Measurements from ENCODE around the gene PEX26. TPM values are rescaled to one million over a fixed set of nuclear protein-coding genes. Genes with fewer than 3 reads are reported as not detected.
"Not testable (repeated sequence)": the region's sequence is repeated elsewhere in the genome, so short reads cannot be mapped to it uniquely, and the experiment has no call there.

PEX26 gene
- total RNA-seq, 2 experiments from 2014 or later = 17.6 to 43.5 TPM

GRCh38 chr22:18062421-18062820, 15.4 kb upstream of the PEX26 start:
- H3K4me3 ChIP-seq (ENCODE audit: low read depth, low read length, poor library complexity, severe bottlenecking) = no peak overlapping the region
- TF ChIP-seq EZH2phosphoT487 (IDR thresholded peaks at IDR 0.05; ENCODE audit: borderline replicate concordance, low read depth, low read length) = no peak
- no peak for TF ChIP-seq CTCF (conservative IDR thresholded peaks at IDR 0.05; ENCODE audit: low read length)
- peaks cover 73% of the 10 kb centered on the region for H3K4me1 ChIP-seq (ENCODE audit: insufficient read depth, low read length, poor library complexity, severe bottlenecking)
- H2AFZ ChIP-seq (ENCODE audit: low read length) = no peak overlapping the region
- no peak overlapping the region for H3K27ac ChIP-seq (ENCODE audit: low read depth, low read length, poor library complexity, severe bottlenecking)
- no peak overlapping the region for H3K4me2 ChIP-seq (ENCODE audit: low read length)
- no peaks in the 10 kb centered on the region for H3K9me2 ChIP-seq (ENCODE audit: insufficient read depth, low read length)
- POLR2A ChIA-PET = interaction anchor here (0.6 to 2.4 kb wide), 6 partner anchors 8 to 887 kb away, joined by 3 to 7 read pairs (median 4); no protein-coding TSS in a partner anchor
- BruUV-seq (replicated peaks) = no TSS peak
- no peaks in the 10 kb centered on the region for H3K9me3 ChIP-seq (ENCODE audit: low read length)
- intact Hi-C loops (cut with micrococcal nuclease; ENCODE audit: unreplicated experiment) = no loop called here
- CTCF ChIA-PET (ENCODE audit: unreplicated experiment) = interaction anchor here (0.9 to 1.1 kb wide), 2 partner anchors 35 to 37 kb away, joined by 3 read pairs; no protein-coding TSS in a partner anchor
- H3K36me3 ChIP-seq (ENCODE audit: insufficient read depth, low read length) = no peaks in the 10 kb centered on the region
- DNase-seq (ENCODE audit: low spot score) = no peak
- H3K79me2 ChIP-seq (ENCODE audit: insufficient read depth, low read depth, low read length) = 0 out of 2 replicates have a peak, but pooled peaks cover 7% of the 10 kb centered on the region
- no peaks in the 10 kb centered on the region for H4K20me1 ChIP-seq (ENCODE audit: insufficient read depth, low read length)

DNA sequence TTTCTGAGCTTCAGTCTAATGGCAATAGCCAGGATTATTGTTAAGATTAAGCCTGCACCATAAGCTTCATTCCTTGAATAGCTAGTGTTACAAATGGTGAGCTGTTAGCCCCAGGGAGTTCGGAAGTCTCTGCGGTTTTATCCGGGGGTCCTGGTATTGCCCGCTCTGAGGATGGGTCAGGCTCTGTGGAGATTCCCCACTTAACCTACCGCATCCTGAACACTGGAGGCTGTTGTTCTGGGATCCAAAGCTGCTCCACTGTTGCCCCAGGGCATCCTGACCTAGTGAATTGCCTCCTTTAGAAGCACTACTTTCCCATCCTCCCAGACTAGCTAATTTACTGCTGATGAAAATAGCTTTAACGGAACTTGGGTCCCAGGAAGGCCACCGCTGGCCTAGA, 14.5 kb upstream of the PEX26 start:
- CTCF ChIA-PET (ENCODE audit: unreplicated experiment) = interaction anchor here (0.9 to 1.1 kb wide), 2 partner anchors 35 to 38 kb away, joined by 3 read pairs; no protein-coding TSS in a partner anchor

DNA sequence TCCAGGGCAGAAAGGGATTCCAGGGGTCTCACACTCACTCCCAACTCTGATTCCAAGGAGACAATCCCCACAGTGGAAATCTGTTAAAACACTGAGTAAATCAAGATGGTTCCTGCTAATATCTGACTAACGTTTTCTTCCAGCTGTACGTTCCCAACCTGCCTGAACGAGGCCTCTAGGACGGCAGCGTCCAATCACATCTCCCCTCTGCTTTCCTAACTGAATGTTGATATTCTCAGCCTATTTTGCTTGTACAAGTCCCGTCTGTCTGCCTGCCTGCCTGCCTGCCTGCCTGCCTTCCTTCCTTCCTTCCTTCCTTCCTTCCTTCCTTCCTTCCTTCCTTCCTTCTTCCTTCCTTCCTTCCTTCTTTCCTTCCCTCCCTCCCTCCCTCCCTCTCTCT, 14.1 kb upstream of the PEX26 start:
- H2AFZ ChIP-seq (ENCODE audit: low read length); H3K9me2 ChIP-seq (ENCODE audit: insufficient read depth, low read length); BruUV-seq (replicated peaks); intact Hi-C loops (cut with micrococcal nuclease; ENCODE audit: unreplicated experiment); H3K4me3 ChIP-seq (ENCODE audit: low read depth, low read length, poor library complexity, severe bottlenecking); H3K9me3 ChIP-seq (ENCODE audit: low read length); H3K79me2 ChIP-seq (ENCODE audit: insufficient read depth, low read depth, low read length); H4K20me1 ChIP-seq (ENCODE audit: insufficient read depth, low read length); DNase-seq (ENCODE audit: low spot score); H3K4me2 ChIP-seq (ENCODE audit: low read length); H3K27ac ChIP-seq (ENCODE audit: low read depth, low read length, poor library complexity, severe bottlenecking); CTCF ChIA-PET (ENCODE audit: unreplicated experiment); H3K36me3 ChIP-seq (ENCODE audit: insufficient read depth, low read length): not testable (repeated sequence)
- H3K4me1 ChIP-seq (ENCODE audit: insufficient read depth, low read length, poor library complexity, severe bottlenecking) = peaks cover 73% of the 10 kb centered on the region
- POLR2A ChIA-PET = interaction anchor here (0.6 to 2.4 kb wide), 5 partner anchors 12 to 35 kb away, joined by 3 to 7 read pairs (median 3); partner anchors contain the start of gene PEX26

More for the DNA sequence above, 14.5 kb upstream of the PEX26 start:
- no TSS peak for BruUV-seq (replicated peaks)
- peaks cover 73% of the 10 kb centered on the region for H3K4me1 ChIP-seq (ENCODE audit: insufficient read depth, low read length, poor library complexity, severe bottlenecking)
- no peaks in the 10 kb centered on the region for H4K20me1 ChIP-seq (ENCODE audit: insufficient read depth, low read length)
- H3K4me3 ChIP-seq (ENCODE audit: low read depth, low read length, poor library complexity, severe bottlenecking) = no peak overlapping the region
- H3K9me3 ChIP-seq (ENCODE audit: low read length) = no peaks in the 10 kb centered on the region
- H2AFZ ChIP-seq (ENCODE audit: low read length) = no peak overlapping the region
- H3K79me2 ChIP-seq (ENCODE audit: insufficient read depth, low read depth, low read length) = 0 out of 2 replicates have a peak, but pooled peaks cover 1% of the 10 kb centered on the region
- intact Hi-C loops (cut with micrococcal nuclease; ENCODE audit: unreplicated experiment) = no loop called here
- POLR2A ChIA-PET = interaction anchor here (0.6 to 2.4 kb wide), 8 partner anchors 9 to 888 kb away, joined by 3 to 7 read pairs (median 3); partner anchors contain the start of gene PEX26
- no peak overlapping the region for H3K4me2 ChIP-seq (ENCODE audit: low read length)
- no peak overlapping the region for H3K27ac ChIP-seq (ENCODE audit: low read depth, low read length, poor library complexity, severe bottlenecking)
- TF ChIP-seq CTCF (conservative IDR thresholded peaks at IDR 0.05; ENCODE audit: low read length) (no peak), EZH2phosphoT487 (IDR thresholded peaks at IDR 0.05; ENCODE audit: borderline replicate concordance, low read depth, low read length) (no peak)
- no peaks in the 10 kb centered on the region for H3K9me2 ChIP-seq (ENCODE audit: insufficient read depth, low read length)
- no peak for DNase-seq (ENCODE audit: low spot score)
- H3K36me3 ChIP-seq (ENCODE audit: insufficient read depth, low read length) = no peaks in the 10 kb centered on the region
